ENCODE data around the gene SF3A1. TPM values are rescaled to one million over a fixed set of nuclear protein-coding genes. Genes with fewer than 3 reads are reported as not detected.

SF3A1 gene
- total and polyA plus RNA-seq, 9 of the 15 experiments (the other 6 are each of a cell fraction or from before 2014, with no cell fraction given): 6.7 to 228 (median 13.0) TPM

GRCh38 chr22:30295576-30295975 lies 61.1 kb downstream of the SF3A1 start:
- in situ Hi-C loops (cut with MboI) (no loop called here), intact Hi-C loops (cut with micrococcal nuclease) (no loop called here)
- no peaks in the 10 kb centered on the region for H3K79me2 ChIP-seq (ENCODE audit: control insufficient read depth, insufficient read depth, low read length)
- no peak for ATAC-seq
- peaks cover 16% of the 10 kb centered on the region; the same call in 1 of the 3 replicates for H3K36me3 ChIP-seq (ENCODE audit: control insufficient read depth, insufficient read depth, low read length)
- 64% methylated on average over 7 of the region's 7 CpGs for WGBS (ENCODE audit: insufficient coverage, low coverage, missing lambda C conversion rate)
- no peak overlapping the region for H3K9ac ChIP-seq (ENCODE audit: insufficient read depth in 1 of 2, low read depth in 2 of 2, low read length in 2 of 2)
- TF ChIP-seq SP2 (IDR thresholded peaks at IDR 0.05; ENCODE audit: extremely low read depth, low read depth, low read length, poor library complexity, severe bottlenecking) (no peak), ZNF232 (CRISPR knock-in tag; IDR thresholded peaks at IDR 0.05) (no peak), POLR2AphosphoS5 (IDR thresholded peaks at IDR 0.05; ENCODE audit: control insufficient read depth, insufficient read depth, low read depth, low read length) (no peak), SRSF1 (IDR thresholded peaks at IDR 0.05; ENCODE audit: low read depth, low read length) (no peak), ZBED1 (IDR thresholded peaks at IDR 0.05) (no peak), ZNF23 (CRISPR knock-in tag; IDR thresholded peaks at IDR 0.05) (no peak)
- TF ChIP-seq, protein P1, sequence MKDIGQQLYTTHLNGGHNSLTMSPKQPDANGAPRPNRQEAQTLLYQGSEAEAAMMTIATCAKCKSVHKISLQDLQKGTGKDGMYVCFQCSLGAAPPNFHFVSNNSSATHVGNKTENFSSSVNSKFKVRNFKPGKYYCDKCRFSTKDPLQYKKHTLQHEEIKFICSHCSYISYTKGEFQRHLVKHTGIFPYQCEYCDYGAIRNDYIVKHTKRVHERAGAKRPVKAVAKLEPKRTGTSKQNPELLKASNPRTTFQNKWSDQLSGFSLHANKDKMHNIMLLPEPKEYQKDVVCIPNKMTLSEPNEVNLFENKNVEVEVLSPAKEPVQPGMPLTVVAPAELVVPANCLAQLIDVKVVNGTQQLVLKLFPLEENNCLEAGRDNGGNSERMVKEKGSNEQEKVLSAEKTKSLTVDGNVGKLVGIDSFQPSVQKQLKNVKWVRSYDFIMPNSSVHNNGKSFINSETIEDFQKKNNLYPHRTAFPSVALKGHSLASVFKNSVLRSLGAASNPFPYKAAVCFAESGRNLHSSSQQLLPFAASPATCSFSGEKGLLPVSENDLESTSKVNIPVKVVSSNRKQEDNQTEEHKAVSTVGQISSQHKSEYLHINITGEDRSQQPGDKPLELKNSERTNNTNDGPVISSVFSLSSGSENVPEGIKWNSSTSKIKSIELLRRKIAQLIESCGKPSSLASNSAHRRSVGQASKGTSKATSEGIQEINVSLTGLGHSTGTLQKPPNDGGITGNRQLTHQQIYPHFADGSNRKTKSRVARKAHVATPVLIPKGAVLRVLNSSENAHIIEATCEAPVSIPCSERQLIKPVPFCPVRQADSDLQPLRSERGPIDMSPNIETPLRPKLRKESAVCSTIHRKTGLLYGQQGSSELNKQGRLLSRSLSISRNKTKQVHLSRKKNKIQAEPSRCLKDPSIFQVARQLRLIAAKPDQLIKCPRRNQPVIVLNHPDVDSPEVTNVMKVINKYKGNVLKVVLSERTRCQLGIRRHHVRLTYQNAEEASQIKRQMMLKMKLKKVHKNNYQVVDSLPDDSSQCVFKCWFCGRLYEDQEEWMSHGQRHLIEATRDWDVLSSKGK (CRISPR knock-in tag; IDR thresholded peaks at IDR 0.05): no peak
- H2AFZ ChIP-seq (ENCODE audit: low read depth, low read length): no peak overlapping the region
- FAIRE-seq: no peak
- CTCF ChIA-PET (ENCODE audit: low intra/inter-chr PET ratio): no interaction called here
- no peaks in the 10 kb centered on the region for H3K27me3 ChIP-seq (ENCODE audit: control insufficient read depth in 2 of 2, insufficient read depth in 2 of 2, low read length in 2 of 2)
- DNase-seq (ENCODE audit: extremely low read depth in 1 of 4, low spot score in 3 of 4): no peak
- POLR2A ChIA-PET: interaction anchor here (0.6 to 1.2 kb wide), 4 partner anchors 15 to 35 kb away, joined by 3 to 5 read pairs (median 4); no protein-coding TSS in a partner anchor
- peaks cover 2 to 8% of the 10 kb centered on the region in 2 experiments; a peak in 1 of 5 replicates for H3K4me1 ChIP-seq (replicated peaks in 1 of 2; ENCODE audit: control insufficient read depth in 2 of 2, insufficient read depth in 2 of 2, low read length in 2 of 2)
- no peaks in the 10 kb centered on the region for H3K9me3 ChIP-seq (replicated peaks; ENCODE audit: control insufficient read depth, insufficient read depth, low read depth, low read length)
- no TSS peak for BruUV-seq (replicated peaks)
- peaks cover 2% of the 10 kb centered on the region; the same call in 1 of the 2 replicates for H4K20me1 ChIP-seq (replicated peaks; ENCODE audit: control insufficient read depth, insufficient read depth, low read length)
- H3K4me3 ChIP-seq: no peak overlapping the region
- H3K9me1 ChIP-seq (ENCODE audit: control insufficient read depth, insufficient read depth, low read length): no peaks in the 10 kb centered on the region
- no peak overlapping the region for H3K4me2 ChIP-seq (ENCODE audit: insufficient read depth, low read length)
- H3K27ac ChIP-seq (ENCODE audit: extremely low read depth, low read depth, low read length): no peak overlapping the region

All from K562 (cell line).